IPS-NIHi11 (cell line): ENCODE results near the gene CD52.

ENCODE experiments used
- DNase-seq: peaks from one replicate; pipeline ENCODE4 v3.0.0; 2012; ENCODE audit warnings: mixed read lengths, low spot score

Gene CD52

GRCh38 chr1:26356106-26356505, 38.3 kb downstream of the CD52 start:
- no peak for DNase-seq

- peak; percentile 50 for DNase-seq
Measured at GRCh38 chr1:26357121-26357602, 39.4 kb downstream of the CD52 start.

- no peak for DNase-seq
Measured at GRCh38 chr1:26358411-26359384, 40.9 kb downstream of the CD52 start.

GRCh38 chr1:26359981-26360806, 42.4 kb downstream of the CD52 start:
- DNase-seq, result peak; percentile 76

GRCh38 chr1:26360807-26361604, 43.2 kb downstream of the CD52 start:
- DNase-seq, result no peak

GRCh38 chr1:26361605-26362122, 43.9 kb downstream of the CD52 start:
- DNase-seq, result no peak

- no peak for DNase-seq
Measured at GRCh38 chr1:26362331-26362730, 44.6 kb downstream of the CD52 start.

GRCh38 chr1:26363549-26364448, 46.0 kb downstream of the CD52 start:
- DNase-seq, result peak; percentile 89

- DNase-seq, result no peak
Measured at GRCh38 chr1:26364956-26365355, 47.2 kb downstream of the CD52 start.

GRCh38 chr1:26367441-26367840, 49.7 kb downstream of the CD52 start:
- no peak for DNase-seq

GRCh38 chr1:26368006-26368405, 50.2 kb downstream of the CD52 start:
- DNase-seq, result no peak

- no peak for DNase-seq
Measured at GRCh38 chr1:26368486-26368885, 50.7 kb downstream of the CD52 start.
